ENCODE measurements around the gene RCC1. TPM values are rescaled to one million over a fixed set of nuclear protein-coding genes. Genes with fewer than 3 reads are reported as not detected.

RCC1 gene
- total RNA-seq, 2 experiments from 2014 or later: 108 to 113 TPM

GRCh38 chr1:28552758-28553663 is 47.2 kb downstream of the RCC1 start, which contains the start of gene TRNAU1AP:
Gene TRNAU1AP (plus strand): TSS chr1:28553085. CDS start chr1:28553111, 26 bp downstream.
- no peaks in the 10 kb centered on the region for H3K27me3 Mint-ChIP-seq
- H3K9me3 Mint-ChIP-seq: no peaks in the 10 kb centered on the region
- ATAC-seq (peak; percentile 97), DNase-seq (peak; percentile 98)
- H3K4me3 Mint-ChIP-seq: peak within 1 kb of the TSS; percentile 95
- TF ChIP-seq CTCF (IDR thresholded peaks at IDR 0.05): no peak
- peaks cover 19% of the 10 kb centered on the region for H3K36me3 Mint-ChIP-seq (ENCODE audit: low read depth)
- H3K4me1 Mint-ChIP-seq (ENCODE audit: low read depth): peaks cover 13% of the 10 kb centered on the region
- H3K27ac Mint-ChIP-seq: peak within 1 kb of the TSS; percentile 98
- ChIA-PET POLR2A (interaction anchor here (0.7 to 15.5 kb wide), 13 partner anchors 10 to 224 kb away, joined by 3 to 264 read pairs (median 4); partner anchors contain the start of genes MED18, RCC1, RNU11 and TAF12), CTCF (interaction anchor here (1.0 to 5.1 kb wide), 3 partner anchors 27 to 143 kb away, joined by 3 to 30 read pairs (median 3); no protein-coding TSS in a partner anchor)
- intact Hi-C loops (cut with micrococcal nuclease): no loop called here

GRCh38 chr1:28560886-28561285 is 55.0 kb downstream of the RCC1 start:
- intact Hi-C loops (cut with micrococcal nuclease): no loop called here
- CTCF ChIA-PET: no interaction called here

DNA sequence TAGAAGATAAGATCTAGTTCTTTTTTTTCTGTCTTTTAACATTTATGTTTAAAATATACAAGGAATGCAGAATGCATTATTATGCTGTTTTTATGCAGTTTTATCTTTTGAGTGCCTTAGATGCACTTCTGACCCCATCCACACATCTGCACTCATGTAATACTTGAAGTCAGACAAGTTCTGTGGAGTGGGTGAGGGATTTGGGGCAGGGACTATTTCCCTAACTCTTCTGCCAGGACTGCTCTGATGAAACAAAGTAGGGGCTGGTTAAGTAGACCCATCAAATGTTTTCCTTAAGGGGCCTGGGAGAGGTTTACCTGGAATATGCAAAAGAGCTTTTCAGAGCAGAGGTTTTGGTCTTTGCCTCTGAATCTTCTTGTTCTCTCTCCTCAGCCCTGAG is 58.5 kb downstream of the RCC1 start:
- DNase-seq (no peak), ATAC-seq (no peak)
- no peaks in the 10 kb centered on the region for H3K27me3 Mint-ChIP-seq
- ChIA-PET POLR2A (interaction anchor here (0.7 to 15.5 kb wide), 3 partner anchors 11 to 84 kb away, joined by 3 to 264 read pairs (median 6); partner anchors contain the start of gene RNU11), CTCF (interaction anchor here (0.8 kb wide), 1 partner anchor 78 kb away, joined by 3 read pairs; no protein-coding TSS in a partner anchor)
- peaks cover 42% of the 10 kb centered on the region for H3K36me3 Mint-ChIP-seq (ENCODE audit: low read depth)
- H3K4me1 Mint-ChIP-seq (ENCODE audit: low read depth): no peaks in the 10 kb centered on the region
- no peak overlapping the region for H3K27ac Mint-ChIP-seq
- no peaks in the 10 kb centered on the region for H3K9me3 Mint-ChIP-seq
- H3K4me3 Mint-ChIP-seq: no peak overlapping the region
- intact Hi-C loops (cut with micrococcal nuclease): no loop called here
- TF ChIP-seq CTCF (IDR thresholded peaks at IDR 0.05): no peak

More at GRCh38 chr1:28560886-28561285, 55.0 kb downstream of the RCC1 start:
- Mint-ChIP-seq H3K36me3 (ENCODE audit: low read depth) (peaks cover 39% of the 10 kb centered on the region), H3K27ac (no peak overlapping the region), H3K9me3 (no peaks in the 10 kb centered on the region), H3K4me1 (ENCODE audit: low read depth) (no peaks in the 10 kb centered on the region), H3K27me3 (no peaks in the 10 kb centered on the region), H3K4me3 (no peak overlapping the region)
- POLR2A ChIA-PET: interaction anchor here (15.5 kb wide), 1 partner anchor 17 kb away, joined by 264 read pairs; no protein-coding TSS in a partner anchor
- no peak for TF ChIP-seq CTCF (IDR thresholded peaks at IDR 0.05)
- DNase-seq (no peak), ATAC-seq (no peak)

DNA sequence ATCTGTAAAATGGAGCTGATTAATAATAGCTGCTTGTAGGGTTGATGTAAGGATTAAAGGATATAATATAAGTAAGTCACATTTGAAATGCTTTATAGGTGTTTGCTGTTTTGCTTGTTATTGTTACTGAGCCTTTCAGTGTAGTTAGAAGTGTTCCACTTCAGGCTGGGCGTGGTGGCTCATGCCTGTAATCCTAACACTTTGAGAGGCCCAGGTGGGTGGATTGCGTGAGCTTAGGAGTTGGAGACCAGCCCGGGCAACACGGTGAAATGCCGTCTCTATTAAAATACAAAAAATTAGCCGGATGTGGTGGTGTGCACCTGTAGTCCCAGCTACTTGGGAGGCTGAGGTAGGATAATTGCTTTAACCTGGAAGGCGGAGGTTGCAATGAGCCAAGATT is 59.2 kb downstream of the RCC1 start:
- intact Hi-C loops (cut with micrococcal nuclease): no loop called here
- H3K9me3 Mint-ChIP-seq: no peaks in the 10 kb centered on the region
- ChIA-PET CTCF (no interaction called here), POLR2A (interaction anchor here (0.7 to 15.5 kb wide), 3 partner anchors 11 to 83 kb away, joined by 3 to 264 read pairs (median 6); partner anchors contain the start of gene RNU11)
- H3K27me3 Mint-ChIP-seq: no peaks in the 10 kb centered on the region
- ATAC-seq: no peak
- H3K4me1 Mint-ChIP-seq (ENCODE audit: low read depth): no peaks in the 10 kb centered on the region
- no peak for DNase-seq
- no peak for TF ChIP-seq CTCF (IDR thresholded peaks at IDR 0.05)
- peaks cover 40% of the 10 kb centered on the region for H3K36me3 Mint-ChIP-seq (ENCODE audit: low read depth)
- no peak overlapping the region for H3K27ac Mint-ChIP-seq
- H3K4me3 Mint-ChIP-seq: no peak overlapping the region
